Umbilical cord (tissue), 2 donors: Measurements from ENCODE around the gene RBMS3. TPM values are rescaled to one million over a fixed set of nuclear protein-coding genes. Genes with fewer than 3 reads are reported as not detected.
"Not testable (repeated sequence)": the region's sequence is repeated elsewhere in the genome, so short reads cannot be mapped to it uniquely, and the experiment has no call there.

Experiments
- DNase-seq: peaks from one replicate; pipeline ENCODE4 v3.0.0-alpha.2; 2015; ENCODE audit warnings: low spot score
- total RNA-seq: library from RNA; depleted of rRNA; stranded (reverse); fragments of >200 nt; gene quantifications from one replicate; pipeline ENCODE4 v1.2.3, GENCODE V29; 2014; ENCODE audit warnings: low replicate concordance; ENCODE audit not compliant: insufficient read depth

The RBMS3 gene
- total RNA-seq, 1 donor from 2014 or later, result 195 TPM

DNA sequence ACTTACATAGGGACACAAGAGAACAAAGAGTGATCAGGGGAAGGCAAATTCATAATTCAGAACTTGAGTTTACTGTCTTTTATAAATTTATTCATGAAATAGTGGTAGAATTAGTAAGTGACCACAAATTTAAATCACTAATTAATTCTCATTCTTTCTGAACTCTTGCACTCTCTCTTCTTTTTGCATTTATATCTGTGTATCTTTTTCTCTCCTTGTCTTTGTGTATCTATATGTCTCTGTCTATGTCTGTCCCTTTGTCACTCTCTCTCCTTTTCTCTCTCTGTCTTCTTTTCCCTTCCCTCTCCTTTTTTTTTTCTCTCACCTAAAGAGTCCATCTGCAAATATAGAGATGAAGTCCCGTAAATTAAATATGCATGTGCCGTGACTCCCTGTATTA lies 31.5 kb downstream of the RBMS3 start:
- no peak for DNase-seq

DNA sequence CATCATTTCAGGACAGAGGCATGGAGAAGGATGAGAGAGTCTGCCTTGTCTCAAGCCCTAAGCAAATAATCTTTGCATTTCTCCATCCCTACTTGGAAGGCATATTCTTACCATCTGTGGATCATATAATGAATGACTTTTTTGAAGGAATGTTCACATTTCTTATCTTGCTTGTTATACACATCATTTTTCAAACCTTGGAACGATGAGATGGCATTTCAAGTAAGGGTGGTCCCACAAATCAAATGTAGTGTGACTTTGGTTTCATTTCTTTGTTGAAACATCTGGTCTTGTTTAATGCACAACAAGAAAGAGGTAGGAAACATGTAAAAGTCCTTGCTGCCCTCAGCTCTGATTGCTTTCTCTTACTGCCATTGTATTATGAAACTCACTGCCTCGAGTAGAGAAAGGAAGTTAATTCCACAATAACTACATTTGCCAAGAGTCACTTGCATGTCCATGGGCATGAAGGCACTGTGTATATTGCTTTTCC lies 32.1 kb downstream of the RBMS3 start:
- DNase-seq, result peak; percentile 60

DNA sequence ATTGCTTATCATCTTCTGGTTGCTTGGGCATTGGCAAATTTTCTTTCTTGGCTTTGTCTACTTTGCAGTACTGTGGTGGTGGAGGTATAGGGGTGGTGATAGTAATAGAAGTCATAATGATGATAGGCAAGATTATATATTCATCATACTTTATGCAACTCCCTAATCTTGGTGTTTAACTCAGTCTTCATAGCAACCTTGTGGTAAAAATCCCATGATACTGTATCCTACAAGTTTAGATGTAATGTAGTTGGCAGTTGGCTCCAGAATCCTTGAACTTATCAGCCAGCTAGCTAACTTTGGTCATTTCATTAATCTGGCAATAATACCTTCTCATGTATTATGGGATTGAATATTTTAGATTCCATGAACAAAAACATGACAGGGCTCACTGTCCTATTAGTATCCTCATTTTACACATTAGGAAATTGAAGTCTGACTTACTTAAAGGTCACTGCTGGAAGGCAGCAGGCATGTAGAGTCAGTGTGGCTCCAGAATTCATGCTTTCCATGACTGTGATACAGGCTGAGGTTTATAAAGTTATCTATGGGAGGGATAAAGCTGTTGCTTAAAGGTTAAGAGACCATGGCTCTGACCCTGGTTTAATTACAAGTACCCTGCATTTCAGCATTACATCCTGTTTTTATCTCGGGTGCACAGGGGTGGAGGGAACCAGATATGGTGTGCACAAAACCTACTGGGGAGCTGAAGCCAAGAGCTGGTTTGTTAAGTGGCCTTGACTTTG lies 33.3 kb downstream of the RBMS3 start:
- no peak for DNase-seq

DNA sequence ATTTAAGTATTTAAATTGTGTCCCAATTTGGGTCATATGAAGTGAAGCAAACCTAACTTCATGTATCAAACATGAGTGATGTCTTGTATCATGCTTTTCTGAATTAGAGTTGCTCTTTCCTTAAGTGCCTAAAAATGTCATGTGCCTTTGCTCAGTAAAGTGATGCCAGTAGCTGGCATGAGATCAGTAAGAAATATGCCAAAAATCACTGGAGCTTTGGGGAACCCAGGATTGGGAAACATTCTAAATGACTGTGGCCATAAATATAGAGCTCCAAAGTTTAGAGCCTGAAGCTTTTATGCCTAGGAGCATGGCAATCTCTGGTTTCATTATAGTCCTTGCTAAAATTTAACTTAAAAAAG lies 33.8 kb downstream of the RBMS3 start:
- no peak for DNase-seq

DNA sequence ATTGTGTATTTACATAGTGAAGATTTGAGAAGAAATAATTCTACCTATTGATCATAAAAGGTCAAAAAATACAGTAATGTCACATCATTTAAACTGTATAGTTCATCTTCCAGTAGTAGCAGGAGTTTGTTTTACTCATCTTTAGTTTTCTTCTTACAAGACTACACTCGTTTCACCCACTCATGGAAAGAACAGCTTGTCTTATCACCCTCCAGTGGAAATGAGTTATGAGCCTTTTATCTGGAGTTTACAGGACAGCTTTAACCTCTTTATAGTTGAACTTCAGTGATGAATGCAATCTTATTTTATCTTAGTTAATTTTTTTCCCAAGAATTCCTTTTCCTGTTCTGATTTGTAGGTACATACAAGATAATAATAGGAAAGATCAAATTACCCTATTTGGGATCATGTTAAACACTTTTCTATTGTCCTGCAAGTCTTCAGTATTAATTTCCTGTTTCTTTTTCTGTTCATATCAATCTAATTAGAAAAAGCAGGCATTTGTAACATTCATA lies 36.8 kb downstream of the RBMS3 start:
- DNase-seq, result no peak

DNA sequence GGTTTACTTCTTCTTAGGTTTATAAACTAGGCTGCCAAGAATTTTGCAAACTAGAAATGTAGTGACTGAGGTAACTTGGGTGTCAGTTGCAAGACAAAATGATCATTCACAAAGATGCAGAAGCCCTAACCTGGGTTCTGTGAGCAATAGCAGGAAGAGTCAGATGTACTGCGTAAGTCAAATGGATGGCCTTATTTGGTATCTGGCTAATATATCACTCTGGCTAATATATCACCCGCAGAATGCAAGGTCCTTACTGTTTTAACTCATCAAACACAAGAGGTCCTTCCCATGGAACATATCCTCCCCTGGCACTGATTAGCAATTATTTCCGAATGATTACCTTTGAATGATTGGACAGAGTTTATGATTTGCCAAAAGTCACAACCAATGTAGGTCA lies 37.4 kb downstream of the RBMS3 start:
- no peak for DNase-seq

DNA sequence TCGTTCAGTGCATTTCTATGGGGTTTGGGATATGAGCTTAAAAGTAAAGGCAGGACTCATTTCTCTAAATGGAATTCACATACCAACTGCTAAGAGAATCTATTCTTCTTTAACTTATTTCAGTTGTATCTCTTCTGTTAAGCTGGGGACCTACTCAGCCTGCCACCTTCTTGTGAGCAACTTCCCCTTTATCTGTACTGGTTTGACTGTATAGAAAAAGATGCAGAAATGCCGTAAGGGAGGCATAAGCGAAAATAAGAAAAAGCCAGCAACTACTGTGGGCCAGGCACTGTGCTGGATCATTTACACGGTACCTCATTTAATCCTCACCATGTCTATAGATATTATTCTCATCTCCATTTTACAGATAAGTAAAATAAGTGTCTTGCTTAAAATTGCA lies 38.4 kb downstream of the RBMS3 start:
- DNase-seq, result no peak

DNA sequence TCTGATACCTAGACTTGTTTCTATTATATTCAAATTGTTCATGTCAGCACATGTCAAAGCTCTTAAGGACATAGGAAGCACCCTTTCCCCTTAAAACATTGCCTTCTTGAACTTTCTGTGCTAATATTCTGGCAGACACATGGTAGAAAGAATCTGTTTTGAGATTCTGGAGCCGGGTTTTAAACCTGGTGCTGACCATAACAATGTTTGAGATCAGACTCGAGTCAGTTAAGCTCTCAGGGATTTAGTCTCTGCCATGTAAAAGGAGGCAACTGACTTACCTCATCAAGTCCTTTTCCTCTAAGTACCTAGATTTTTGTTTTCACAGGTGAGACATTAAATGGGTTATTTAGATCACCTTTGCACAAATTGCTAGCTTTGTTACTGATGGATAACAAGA lies 38.9 kb downstream of the RBMS3 start:
- no peak for DNase-seq

DNA sequence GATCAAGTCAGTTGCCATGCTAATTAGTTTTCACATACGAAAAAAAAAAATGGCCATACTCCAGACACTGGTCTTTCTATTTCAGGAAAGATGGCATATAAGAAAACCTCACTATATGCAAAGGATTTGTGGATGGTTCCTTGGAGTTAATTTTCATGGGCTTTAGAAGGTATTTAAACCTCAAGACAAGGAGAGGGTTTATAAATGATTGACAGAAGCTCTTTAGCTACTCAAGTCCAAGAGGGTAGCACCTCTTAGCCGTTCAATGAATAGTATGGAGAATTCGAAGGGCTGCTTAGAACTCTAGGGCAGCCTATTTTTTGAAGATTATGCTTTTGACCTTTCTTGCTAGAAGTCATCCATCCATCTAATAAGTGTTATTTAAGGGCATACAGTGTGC lies 41.7 kb downstream of the RBMS3 start:
- DNase-seq, result no peak

DNA sequence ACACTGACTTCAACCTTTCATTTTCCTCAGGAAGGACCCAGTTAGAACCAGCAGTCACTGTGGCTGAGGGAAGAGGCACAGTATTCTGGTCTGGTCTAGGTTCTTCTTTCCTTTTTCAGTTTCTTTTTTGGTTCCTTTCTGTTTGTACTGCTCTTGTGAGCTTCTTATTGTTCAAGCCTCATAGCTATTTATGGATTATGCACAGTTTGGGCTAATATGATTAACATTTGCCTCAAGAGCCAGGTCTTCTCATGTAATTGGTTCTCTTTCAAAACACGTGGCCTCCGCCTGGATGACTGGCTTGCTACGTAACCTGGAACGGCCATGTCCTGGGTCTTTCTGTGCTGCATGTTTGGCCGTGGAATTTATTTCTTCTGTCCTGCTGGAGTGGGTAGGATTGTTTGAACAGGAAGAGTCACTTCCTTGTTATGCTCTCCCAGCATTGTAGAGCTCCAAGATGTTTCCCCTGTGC lies 43.3 kb downstream of the RBMS3 start:
- no peak for DNase-seq

DNA sequence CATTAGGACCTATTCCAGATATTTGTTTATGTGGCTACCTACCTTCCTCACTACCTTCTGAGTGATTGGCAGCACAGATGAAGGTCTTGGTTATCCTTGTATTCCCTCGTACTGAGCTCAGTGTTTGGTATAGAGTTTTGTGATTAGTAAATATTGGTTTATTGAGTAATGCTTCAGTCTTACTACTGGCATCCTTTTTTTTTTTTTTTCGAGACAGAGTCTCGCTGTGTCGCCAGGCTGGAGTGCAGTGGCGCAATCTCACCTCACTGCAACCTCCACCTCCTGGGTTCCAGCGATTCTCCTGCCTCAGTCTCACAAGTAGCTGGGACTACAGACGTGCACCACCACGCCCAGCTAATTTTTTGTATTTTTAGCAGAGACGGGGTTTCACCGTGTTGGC lies 45.7 kb downstream of the RBMS3 start:
- DNase-seq, result not testable (repeated sequence)

DNA sequence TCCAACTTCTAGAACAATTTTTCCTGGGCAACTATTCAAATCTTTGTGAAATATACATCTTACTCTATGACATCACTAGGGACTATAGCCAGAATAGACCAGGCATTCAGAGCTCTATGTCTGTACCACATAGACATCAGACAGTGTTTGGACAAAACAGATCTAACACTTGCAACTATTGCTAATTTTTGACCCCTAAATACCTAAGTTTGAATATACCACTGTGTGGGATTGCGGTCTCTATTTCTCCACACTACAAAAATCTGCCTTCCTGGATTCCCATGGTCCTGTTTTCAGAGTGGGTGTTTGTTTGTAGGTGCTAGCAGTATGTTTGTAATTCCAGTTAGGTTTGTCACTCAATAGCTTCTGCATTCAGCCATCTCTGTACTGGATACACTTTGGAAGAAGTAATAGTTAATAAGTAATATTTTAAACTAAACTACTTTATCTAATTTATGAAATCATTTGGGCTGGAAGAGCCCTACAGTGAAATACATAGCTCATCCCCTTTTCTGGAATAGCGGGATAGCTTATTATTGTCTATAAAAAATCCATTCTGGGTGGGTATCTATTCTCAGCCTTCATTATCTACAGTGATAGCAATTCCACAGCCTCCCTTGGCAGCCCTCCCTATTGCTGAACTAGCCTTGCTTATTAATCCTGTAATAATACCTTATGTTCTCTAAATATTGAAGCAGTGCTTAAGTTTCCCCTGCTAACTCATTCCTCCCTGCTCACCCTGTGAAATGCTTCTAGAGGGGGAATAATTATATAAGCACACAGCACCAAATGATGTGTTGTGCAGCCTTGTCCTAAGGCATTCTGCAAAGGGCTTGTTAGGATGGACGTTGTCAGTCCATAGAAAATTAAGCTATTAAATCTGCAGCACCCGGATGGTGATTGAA lies 49.4 kb downstream of the RBMS3 start:
- no peak for DNase-seq

DNA sequence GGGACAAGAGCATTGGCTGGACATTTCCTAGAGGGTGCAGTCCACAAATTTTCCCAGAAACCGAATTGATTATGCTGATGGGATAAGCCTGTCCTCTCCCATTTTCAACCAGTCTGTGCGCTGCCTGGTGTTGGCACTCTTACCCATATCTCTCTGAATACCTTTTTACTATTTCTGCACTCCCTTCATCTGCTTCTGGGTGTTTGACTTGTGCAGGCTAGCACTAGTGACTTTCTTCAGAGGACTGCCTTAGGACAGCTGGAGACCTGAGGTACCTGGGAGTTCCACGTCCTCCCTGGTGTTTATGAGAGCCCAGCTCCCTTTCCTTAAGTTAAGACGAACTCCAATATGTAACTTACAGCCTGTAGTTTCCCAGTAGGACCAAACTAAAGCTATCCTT lies 50.2 kb downstream of the RBMS3 start:
- DNase-seq, result no peak

DNA sequence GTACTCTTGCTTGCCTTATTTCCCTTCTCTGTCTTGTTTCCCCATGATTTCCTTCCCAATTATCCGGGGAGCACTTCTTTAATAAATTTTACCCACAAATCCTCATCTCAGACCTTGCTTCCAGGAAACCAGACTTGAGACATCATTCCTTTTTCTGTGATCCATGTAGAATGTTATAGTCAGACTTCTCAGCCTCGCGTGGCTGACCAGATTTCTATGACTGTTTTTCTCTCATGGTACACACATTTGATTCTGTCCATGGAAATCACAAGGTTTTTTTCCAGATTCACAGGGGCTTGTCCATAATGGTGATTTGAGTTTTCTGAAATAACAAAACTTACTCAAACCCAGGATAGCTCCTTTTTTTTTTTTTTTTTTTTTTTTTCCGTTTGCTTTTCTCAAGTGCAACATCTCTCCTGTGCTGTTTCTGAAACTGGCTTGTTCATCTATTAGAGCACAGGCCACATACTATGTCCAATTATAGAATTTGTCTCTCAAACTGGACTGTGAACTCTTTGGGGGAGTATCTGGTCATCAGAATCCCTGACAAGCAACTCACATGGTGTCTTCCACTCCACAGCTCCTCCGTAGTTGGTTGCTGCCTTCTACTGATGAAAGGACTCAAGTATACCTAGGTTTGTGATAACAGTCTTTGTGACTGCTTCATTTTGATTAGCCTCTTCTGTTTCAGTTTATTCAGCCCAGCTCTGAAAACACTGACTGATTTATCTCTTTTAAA lies 50.8 kb downstream of the RBMS3 start:
- peak; percentile 41 for DNase-seq

DNA sequence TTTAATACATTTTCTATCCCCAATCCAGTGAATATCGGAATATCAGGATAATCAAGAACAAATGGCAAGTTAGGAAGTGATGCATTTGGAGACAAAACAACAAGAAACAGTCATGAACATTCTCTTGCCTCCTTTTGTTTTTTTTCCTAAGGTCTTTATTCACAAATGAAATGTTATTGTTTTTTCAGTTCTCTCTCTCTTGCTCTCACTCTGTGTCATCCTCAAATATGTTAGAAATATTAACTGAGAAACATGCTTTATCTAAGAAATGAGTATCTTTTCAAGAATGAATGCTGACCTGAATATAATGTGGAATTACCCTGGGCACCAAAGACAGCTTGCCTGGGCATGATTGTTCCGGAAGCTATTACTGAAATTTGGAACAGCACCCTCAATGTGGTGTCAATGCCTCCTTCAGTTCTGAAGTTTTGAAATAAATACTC lies 51.3 kb downstream of the RBMS3 start:
- no peak for DNase-seq

DNA sequence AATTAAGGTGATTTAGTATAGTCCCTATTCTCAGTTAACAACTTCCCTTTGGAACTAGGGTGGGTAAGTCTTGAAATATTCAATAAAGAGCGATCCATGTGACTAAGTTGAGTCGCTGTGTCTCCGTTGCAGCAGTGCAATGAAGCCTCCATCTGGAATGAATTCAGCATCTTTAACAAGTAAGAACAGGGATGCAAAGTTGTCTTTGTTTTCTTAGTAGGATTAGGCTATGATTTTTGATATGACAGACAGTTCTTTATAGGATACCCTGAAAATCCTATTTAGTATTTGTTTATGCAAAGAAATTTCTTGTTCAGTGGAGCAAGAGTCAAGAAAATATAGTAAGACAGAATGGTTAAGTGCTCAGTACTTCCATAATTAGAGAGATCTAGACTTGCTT lies 52.7 kb downstream of the RBMS3 start:
- peak; percentile 40 for DNase-seq

DNA sequence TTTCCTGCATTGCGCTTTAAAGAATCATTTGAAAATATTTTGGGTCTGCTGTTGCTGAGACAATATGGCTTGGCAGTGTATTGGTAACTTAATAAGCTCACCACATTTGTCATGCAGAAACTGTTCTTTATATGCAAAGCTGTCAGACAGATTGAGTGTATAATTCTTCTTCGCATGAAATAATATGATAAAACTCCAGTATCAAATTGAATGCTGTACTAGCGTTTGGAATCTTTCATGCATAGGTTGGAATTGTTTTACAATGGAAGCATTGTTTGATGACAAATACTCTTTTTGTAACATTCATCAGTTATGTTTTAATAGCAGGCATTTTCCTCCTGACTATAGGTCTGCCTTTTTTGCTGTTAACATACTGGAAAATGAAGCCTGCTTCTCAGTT lies 53.8 kb downstream of the RBMS3 start:
- DNase-seq, result peak; percentile 21

DNA sequence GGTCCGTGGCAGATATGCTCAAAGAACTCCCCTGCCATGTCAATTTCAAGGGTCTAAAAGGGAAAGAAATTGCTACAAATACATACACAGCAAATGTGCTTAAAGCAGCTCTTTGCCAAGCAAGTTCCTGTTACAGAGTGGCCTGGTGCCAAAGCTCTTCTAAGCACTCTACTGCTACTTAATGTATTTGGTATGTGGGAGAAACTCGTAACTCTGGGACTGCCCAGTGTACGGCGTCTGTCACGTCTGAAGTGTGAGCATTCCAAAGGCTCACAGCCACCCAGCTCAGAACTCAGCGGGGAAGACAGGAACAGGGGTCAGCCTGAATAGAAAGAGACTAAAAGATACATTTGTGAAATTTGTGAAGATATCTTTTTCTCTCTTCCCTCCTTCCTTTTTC lies 54.6 kb downstream of the RBMS3 start:
- DNase-seq, result peak; percentile 99

DNA sequence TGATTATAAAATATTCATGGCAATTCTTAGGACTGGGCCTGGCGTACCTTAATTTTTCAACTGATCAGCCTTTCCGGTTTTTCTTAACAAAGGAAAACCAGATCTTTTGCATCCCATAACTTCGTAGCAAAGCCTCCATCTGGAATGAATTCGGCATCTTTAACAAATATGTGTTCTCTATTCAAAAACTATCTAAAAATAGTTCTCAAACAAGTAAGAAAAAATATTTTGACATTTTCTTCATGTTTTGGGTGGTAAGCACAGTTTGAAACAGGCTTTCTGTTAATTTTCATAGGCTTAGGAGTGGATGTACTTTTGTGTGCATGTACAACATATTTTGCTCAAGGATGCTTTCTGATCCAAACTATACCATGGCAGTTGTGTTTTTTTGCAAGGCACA lies 55.1 kb downstream of the RBMS3 start:
- peak; percentile 67 for DNase-seq

DNA sequence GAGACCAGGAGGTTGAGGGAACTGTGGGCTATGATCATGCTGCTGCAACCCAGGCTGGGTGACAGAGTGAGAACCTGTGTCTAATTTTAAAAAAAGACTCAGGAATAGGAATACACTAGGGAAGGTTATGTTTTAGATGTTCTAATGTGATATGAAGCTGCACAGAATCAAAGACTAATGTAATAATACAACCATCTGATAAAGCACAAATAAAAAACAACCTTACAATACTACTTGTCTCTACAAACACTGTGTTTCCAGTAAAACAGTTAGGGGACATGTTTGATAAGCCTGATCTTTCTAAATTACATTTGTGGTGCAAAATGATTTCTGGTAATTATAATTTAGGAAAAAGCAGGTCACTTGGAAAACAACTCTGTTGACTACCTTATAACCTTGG lies 56.7 kb downstream of the RBMS3 start:
- no peak for DNase-seq

DNA sequence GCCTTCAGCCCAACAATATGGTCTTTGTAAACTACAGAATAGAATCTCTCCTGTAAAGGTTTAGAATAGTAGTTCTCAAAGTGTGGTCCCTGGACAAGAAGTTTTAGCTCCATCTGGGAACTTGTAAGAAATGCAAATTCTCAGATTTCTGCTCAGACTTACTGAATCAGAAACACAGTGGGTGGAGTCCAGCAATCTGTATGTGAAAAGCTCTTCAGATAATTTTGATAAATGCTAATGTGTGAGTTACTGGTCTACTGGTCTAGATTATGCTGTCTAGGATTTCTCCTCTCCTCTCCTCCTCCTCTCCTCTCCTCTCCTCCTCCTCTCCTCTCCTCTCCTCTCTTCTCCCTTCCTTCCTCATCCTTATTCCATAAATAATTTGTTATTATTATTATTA lies 57.5 kb downstream of the RBMS3 start:
- DNase-seq, result no peak
